ENCODE measurements around the gene OR13J1. TPM values are rescaled to one million over a fixed set of nuclear protein-coding genes. Genes with fewer than 3 reads are reported as not detected.
"Not testable (repeated sequence)": the region's sequence is repeated elsewhere in the genome, so short reads cannot be mapped to it uniquely, and the experiment has no call there.

The OR13J1 gene
- total and polyA plus RNA-seq, 12 donors, result not detected

DNA sequence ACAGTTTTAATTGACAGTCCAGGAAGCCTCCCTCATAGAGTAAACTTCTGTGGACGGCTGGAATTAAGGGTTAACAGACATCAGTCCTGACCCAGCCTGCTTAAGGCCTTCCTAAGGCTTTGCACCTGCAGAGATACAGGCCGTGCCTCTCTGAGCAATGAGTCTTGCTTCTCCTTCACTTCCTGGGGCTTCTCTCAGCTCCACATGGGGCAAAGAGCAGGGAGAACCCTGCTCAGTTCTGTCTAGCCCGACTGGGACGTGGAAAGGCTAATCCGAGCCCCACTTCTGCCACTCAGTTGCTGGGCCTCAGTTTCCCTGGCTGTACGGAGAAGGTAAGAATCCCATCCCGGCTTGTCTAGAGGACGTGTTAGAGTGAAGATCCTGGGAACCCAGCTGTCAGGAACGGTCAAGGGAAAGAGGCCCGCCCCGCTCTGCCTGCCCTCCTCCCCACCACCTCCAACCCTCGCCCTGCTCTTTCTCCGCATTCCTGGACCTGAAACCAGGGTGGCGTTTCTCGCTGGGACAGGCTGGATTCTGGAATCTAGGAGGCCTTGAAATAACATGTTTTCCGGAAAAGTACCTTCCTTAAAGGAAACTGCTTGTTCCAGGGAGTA, 45.6 kb upstream of the OR13J1 start:
- no peaks in the 10 kb centered on the region for H3K9me3 ChIP-seq (replicated peaks in 1 of 3)
- intact Hi-C loops (cut with DNase I), result no loop called here
- H3K4me1 ChIP-seq (replicated peaks in 1 of 2), result peaks cover 8 to 9% of the 10 kb centered on the region in 2 donors
- no peaks in the 10 kb centered on the region for H3K27me3 ChIP-seq
- DNase-seq, result no peak
- H3K4me3 ChIP-seq, result no peak overlapping the region
- peak overlapping the region in 1 of 5 donors; percentile 69 for H3K27ac ChIP-seq
- TF ChIP-seq POLR2A (IDR thresholded peaks at IDR 0.05), result no peak
- TF ChIP-seq, protein P1, sequence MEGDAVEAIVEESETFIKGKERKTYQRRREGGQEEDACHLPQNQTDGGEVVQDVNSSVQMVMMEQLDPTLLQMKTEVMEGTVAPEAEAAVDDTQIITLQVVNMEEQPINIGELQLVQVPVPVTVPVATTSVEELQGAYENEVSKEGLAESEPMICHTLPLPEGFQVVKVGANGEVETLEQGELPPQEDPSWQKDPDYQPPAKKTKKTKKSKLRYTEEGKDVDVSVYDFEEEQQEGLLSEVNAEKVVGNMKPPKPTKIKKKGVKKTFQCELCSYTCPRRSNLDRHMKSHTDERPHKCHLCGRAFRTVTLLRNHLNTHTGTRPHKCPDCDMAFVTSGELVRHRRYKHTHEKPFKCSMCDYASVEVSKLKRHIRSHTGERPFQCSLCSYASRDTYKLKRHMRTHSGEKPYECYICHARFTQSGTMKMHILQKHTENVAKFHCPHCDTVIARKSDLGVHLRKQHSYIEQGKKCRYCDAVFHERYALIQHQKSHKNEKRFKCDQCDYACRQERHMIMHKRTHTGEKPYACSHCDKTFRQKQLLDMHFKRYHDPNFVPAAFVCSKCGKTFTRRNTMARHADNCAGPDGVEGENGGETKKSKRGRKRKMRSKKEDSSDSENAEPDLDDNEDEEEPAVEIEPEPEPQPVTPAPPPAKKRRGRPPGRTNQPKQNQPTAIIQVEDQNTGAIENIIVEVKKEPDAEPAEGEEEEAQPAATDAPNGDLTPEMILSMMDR (IDR thresholded peaks at IDR 0.05), result no peak
- H3K36me3 ChIP-seq (replicated peaks in 1 of 2), result no peaks in the 10 kb centered on the region
- 82 to 88% (median 86%) methylated on average over 15 to 16 of the region's 16 CpGs for WGBS, 4 donors

DNA sequence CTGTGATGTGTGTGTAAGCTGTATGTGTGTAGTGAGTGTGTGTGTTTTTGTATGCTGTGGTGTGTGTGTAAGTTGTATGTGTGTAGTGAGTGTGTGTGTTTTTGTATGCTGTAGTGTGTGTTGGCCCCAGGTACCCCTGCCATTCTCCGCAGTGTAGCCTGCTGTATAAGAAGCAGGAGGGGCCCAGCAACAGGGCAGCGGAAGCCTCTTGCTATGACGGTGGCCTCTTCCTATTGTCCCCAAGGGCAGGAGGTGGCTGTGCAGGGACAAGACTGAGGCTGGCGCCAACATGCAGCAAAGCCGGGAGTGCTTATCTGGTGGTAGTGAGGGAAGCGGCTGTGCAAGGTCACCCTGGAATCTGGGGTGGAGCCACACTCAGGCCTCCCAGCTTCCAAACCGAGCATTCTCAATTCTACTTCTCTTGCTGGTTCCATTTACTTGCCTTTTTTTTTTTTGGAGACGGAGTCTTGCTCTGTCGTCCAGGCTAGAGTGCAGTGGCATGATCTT, 44.2 kb upstream of the OR13J1 start:
- DNase-seq, result peak; percentile 80 to 96 (median 94)
- 12 to 21% (median 14%) methylated on average over 6 to 9 of the region's 9 CpGs for WGBS, 4 donors
- Histone ChIP-seq H3K27ac (peak overlapping the region in 4 of 5 donors; percentile 39 to 71 (median 52)), H3K4me1 (replicated peaks in 1 of 2) (peaks cover 8 to 14% of the 10 kb centered on the region in 2 donors), H3K27me3 (no peaks in the 10 kb centered on the region), H3K9me3 (replicated peaks in 1 of 3) (no peaks in the 10 kb centered on the region), H3K4me3 (no peak overlapping the region), H3K36me3 (replicated peaks in 1 of 2) (no peaks in the 10 kb centered on the region)
- TF ChIP-seq POLR2A (IDR thresholded peaks at IDR 0.05), result peak in 1 of 2 donors; percentile 62
- TF ChIP-seq, protein P1 (IDR thresholded peaks at IDR 0.05), result no peak
- intact Hi-C loops (cut with DNase I), result no loop called here

DNA sequence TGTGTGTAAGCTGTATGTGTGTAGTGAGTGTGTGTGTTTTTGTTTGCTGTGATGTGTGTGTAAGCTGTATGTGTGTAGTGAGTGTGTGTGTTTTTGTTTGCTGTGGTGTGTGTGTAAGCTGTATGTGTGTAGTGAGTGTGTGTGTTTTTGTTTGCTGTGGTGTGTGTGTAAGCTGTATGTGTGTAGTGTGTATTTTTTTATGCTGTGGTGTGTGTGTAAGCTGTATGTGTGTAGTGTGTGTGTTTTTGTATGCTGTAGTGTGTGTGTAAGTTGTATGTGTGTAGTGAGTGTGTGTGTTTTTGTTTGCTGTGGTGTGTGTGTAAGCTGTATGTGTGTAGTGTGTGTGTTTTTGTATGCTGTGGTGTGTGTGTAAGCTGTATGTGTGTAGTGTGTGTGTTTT, 43.2 kb upstream of the OR13J1 start:
- peaks cover 16 to 24% of the 10 kb centered on the region in 2 donors for H3K4me1 ChIP-seq (replicated peaks in 1 of 2)
- H3K4me3 ChIP-seq; H3K27me3 ChIP-seq; H3K36me3 ChIP-seq (replicated peaks in 1 of 2); DNase-seq; H3K27ac ChIP-seq; H3K9me3 ChIP-seq (replicated peaks in 1 of 3); intact Hi-C loops (cut with DNase I): not testable (repeated sequence)

DNA sequence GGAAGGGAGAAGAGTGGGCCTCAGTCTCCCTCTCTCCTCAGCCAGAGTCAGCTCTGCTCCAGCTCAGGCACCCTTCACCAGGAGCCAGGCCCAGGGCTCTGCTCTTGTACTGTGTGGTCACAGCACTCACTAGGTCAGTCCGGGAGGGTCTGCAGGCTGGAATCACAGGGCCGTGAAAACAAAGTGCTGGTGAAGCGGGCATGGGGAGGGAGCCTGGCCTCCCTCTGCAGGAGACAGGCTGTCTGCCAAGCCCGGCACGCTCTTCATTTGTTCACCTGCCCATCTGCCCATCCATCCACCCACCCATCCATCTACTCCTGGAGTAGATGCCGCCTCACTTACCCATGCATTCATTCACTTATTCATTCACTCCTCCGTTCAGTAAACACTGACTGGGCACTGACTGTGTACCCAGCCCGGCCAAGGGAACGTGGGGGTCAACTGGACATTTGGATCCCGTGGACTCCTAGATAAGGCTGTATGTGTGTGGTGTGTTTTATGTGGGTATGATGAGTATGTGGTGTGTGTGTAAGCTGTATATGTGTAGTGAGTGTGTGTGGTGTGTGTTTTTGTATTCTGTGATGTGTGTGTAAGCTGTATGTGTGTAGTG, 42.7 kb upstream of the OR13J1 start:
- intact Hi-C loops (cut with DNase I), result no loop called here
- Histone ChIP-seq H3K27me3 (no peaks in the 10 kb centered on the region), H3K27ac (peak overlapping the region in 1 of 5 donors; percentile 14), H3K4me1 (replicated peaks in 1 of 2) (peaks cover 21 to 29% of the 10 kb centered on the region in 2 donors), H3K9me3 (replicated peaks in 1 of 3) (no peaks in the 10 kb centered on the region), H3K36me3 (replicated peaks in 1 of 2) (no peaks in the 10 kb centered on the region), H3K4me3 (no peak overlapping the region)
- no peak for DNase-seq
- TF ChIP-seq, protein P1 (IDR thresholded peaks at IDR 0.05), result no peak
- TF ChIP-seq POLR2A (IDR thresholded peaks at IDR 0.05), result no peak
- WGBS, 4 donors, result 83 to 91% (median 87%) methylated on average over 10 of the region's 10 CpGs
